Right atrium auricular region (tissue), 2 donors: ENCODE data around the gene ERG. TPM values are rescaled to one million over a fixed set of nuclear protein-coding genes. Genes with fewer than 3 reads are reported as not detected.

Experiments
- DNase-seq: peaks from one replicate; pipeline ENCODE4 v3.0.0-alpha.2; 2019; ENCODE audit warnings: low spot score
- H3K27ac ChIP-seq, 2 donors: fragments of 200-600 bp; sonication (generic); 1 replicate in 1 of 2; 2 replicates in 1 of 2; pipeline ENCODE4 v1.5.1; 2016 to 2019
- H3K27me3 ChIP-seq, 2 donors: fragments of 200-600 bp; sonication (generic); one replicate each; pipeline versions ENCODE4 v1.5.1 to v1.6.0; 2017 to 2019
- H3K36me3 ChIP-seq: fragments of 200-600 bp; sonication (generic); one replicate; pipeline ENCODE4 v1.5.1; 2016
- H3K4me1 ChIP-seq, 2 donors: fragments of 200-600 bp; sonication (generic); one replicate each; pipeline versions ENCODE4 v1.5.1 to v1.6.0; 2017 to 2019
- H3K4me3 ChIP-seq, 2 donors: fragments of 200-600 bp; sonication (generic); 1 replicate in 1 of 2; 2 replicates in 1 of 2; pipeline ENCODE4 v1.5.1; 2017 to 2019; ENCODE audit warnings: mild to moderate bottlenecking in 1 of 2, moderate library complexity in 1 of 2
- H3K9me3 ChIP-seq, 2 donors: fragments of 200-600 bp; sonication (generic); one replicate each; pipeline ENCODE4 v1.5.1; 2019
- CTCF ChIP-seq, 2 donors: fragments of 200-600 bp; sonication (generic); IDR thresholded peaks; one replicate each; pipeline ENCODE4 v1.5.1; 2019; ENCODE audit warnings: antibody characterized with exemption in 2 of 2
- total RNA-seq, 2 donors: library from RNA; depleted of rRNA; stranded (reverse); fragments of >200 nt; gene quantifications; one replicate each; pipeline ENCODE4 v1.1.0, GENCODE V29; 2016

ERG gene
- total RNA-seq, 2 donors from 2014 or later = 6.3 to 13.2 TPM

- H3K36me3 ChIP-seq = no peaks in the 10 kb centered on the region
- peaks cover 0 to 23% of the 10 kb centered on the region in 2 donors for H3K4me1 ChIP-seq
- TF ChIP-seq CTCF (IDR thresholded peaks at IDR 0.05) = no peak
- no peaks in the 10 kb centered on the region for H3K27me3 ChIP-seq
- H3K27ac ChIP-seq = no peak overlapping the region
- no peaks in the 10 kb centered on the region for H3K9me3 ChIP-seq
- H3K4me3 ChIP-seq = no peak overlapping the region
- DNase-seq = no peak
Observed at GRCh38 chr21:38479641-38480525, 18.4 kb downstream of the ERG start.

- TF ChIP-seq CTCF (IDR thresholded peaks at IDR 0.05) = no peak
- H3K27me3 ChIP-seq = no peaks in the 10 kb centered on the region
- no peak overlapping the region for H3K4me3 ChIP-seq
- no peaks in the 10 kb centered on the region for H3K36me3 ChIP-seq
- no peak for DNase-seq
- H3K27ac ChIP-seq = no peak overlapping the region
- peaks cover 0 to 23% of the 10 kb centered on the region in 2 donors for H3K4me1 ChIP-seq
- H3K9me3 ChIP-seq = no peaks in the 10 kb centered on the region
Observed at GRCh38 chr21:38478782-38479181, 19.5 kb downstream of the ERG start.

- Histone ChIP-seq H3K27me3 (no peaks in the 10 kb centered on the region), H3K4me3 (no peak overlapping the region), H3K4me1 (peaks cover 0 to 35% of the 10 kb centered on the region in 2 donors), H3K27ac (no peak overlapping the region), H3K36me3 (no peaks in the 10 kb centered on the region), H3K9me3 (no peaks in the 10 kb centered on the region)
- TF ChIP-seq CTCF (IDR thresholded peaks at IDR 0.05) = no peak
- no peak for DNase-seq
Observed at GRCh38 chr21:38477226-38477625, 21.1 kb downstream of the ERG start.

GRCh38 chr21:38476385-38476784, 21.9 kb downstream of the ERG start:
- H3K36me3 ChIP-seq = no peaks in the 10 kb centered on the region
- peaks cover 0 to 38% of the 10 kb centered on the region in 2 donors for H3K4me1 ChIP-seq
- no peaks in the 10 kb centered on the region for H3K27me3 ChIP-seq
- no peak overlapping the region for H3K4me3 ChIP-seq
- peak overlapping the region; percentile 20 to 52 for H3K27ac ChIP-seq
- DNase-seq = no peak
- TF ChIP-seq CTCF (IDR thresholded peaks at IDR 0.05) = no peak
- H3K9me3 ChIP-seq = no peaks in the 10 kb centered on the region

- no peak for DNase-seq
- peaks cover 0 to 38% of the 10 kb centered on the region in 2 donors for H3K4me1 ChIP-seq
- no peak overlapping the region for H3K4me3 ChIP-seq
- no peaks in the 10 kb centered on the region for H3K36me3 ChIP-seq
- H3K27ac ChIP-seq = peak overlapping the region; percentile 20 to 52
- H3K9me3 ChIP-seq = no peaks in the 10 kb centered on the region
- no peak for TF ChIP-seq CTCF (IDR thresholded peaks at IDR 0.05)
- no peaks in the 10 kb centered on the region for H3K27me3 ChIP-seq
Observed at GRCh38 chr21:38475519-38475918, 22.8 kb downstream of the ERG start.
